Measurements from ENCODE around the gene HMG20A. TPM values are rescaled to one million over a fixed set of nuclear protein-coding genes. Genes with fewer than 3 reads are reported as not detected.

The HMG20A gene
- total RNA-seq, 1 experiment from 2014 or later, result 28.8 TPM

- DNase-seq (ENCODE audit: low spot score), result no peak
Measured at GRCh38 chr15:77517579-77517978, 96.9 kb downstream of the HMG20A start.

GRCh38 chr15:77518458-77518857, 97.8 kb downstream of the HMG20A start:
- DNase-seq (ENCODE audit: low spot score), result no peak

GRCh38 chr15:77519540-77519939, 98.9 kb downstream of the HMG20A start:
- no peak for DNase-seq (ENCODE audit: low spot score)

- DNase-seq (ENCODE audit: low spot score), result no peak
Measured at GRCh38 chr15:77521206-77521605, 100.5 kb downstream of the HMG20A start.

GRCh38 chr15:77525400-77525811, 104.7 kb downstream of the HMG20A start:
- DNase-seq (ENCODE audit: low spot score), result no peak

GRCh38 chr15:77525907-77526594, 105.4 kb downstream of the HMG20A start:
- no peak for DNase-seq (ENCODE audit: low spot score)

- no peak for DNase-seq (ENCODE audit: low spot score)
Measured at GRCh38 chr15:77526595-77527163, 106.0 kb downstream of the HMG20A start.

GRCh38 chr15:77527164-77527778, 106.6 kb downstream of the HMG20A start:
- peak; percentile 45 for DNase-seq (ENCODE audit: low spot score)

- DNase-seq (ENCODE audit: low spot score), result no peak
Measured at GRCh38 chr15:77527831-77528231, 107.1 kb downstream of the HMG20A start.

GRCh38 chr15:77528290-77528967, 107.7 kb downstream of the HMG20A start:
- no peak for DNase-seq (ENCODE audit: low spot score)

GRCh38 chr15:77528968-77529319, 108.3 kb downstream of the HMG20A start:
- DNase-seq (ENCODE audit: low spot score), result no peak

- DNase-seq (ENCODE audit: low spot score), result no peak
Measured at GRCh38 chr15:77529394-77530159, 108.9 kb downstream of the HMG20A start.

- no peak for DNase-seq (ENCODE audit: low spot score)
Measured at GRCh38 chr15:77530576-77530975, 109.9 kb downstream of the HMG20A start.

GRCh38 chr15:77531191-77532000, 110.7 kb downstream of the HMG20A start:
- no peak for DNase-seq (ENCODE audit: low spot score)

- DNase-seq (ENCODE audit: low spot score), result no peak
Measured at GRCh38 chr15:77532067-77532710, 111.5 kb downstream of the HMG20A start.

GRCh38 chr15:77532846-77533245, 112.2 kb downstream of the HMG20A start:
- no peak for DNase-seq (ENCODE audit: low spot score)

- no peak for DNase-seq (ENCODE audit: low spot score)
Measured at GRCh38 chr15:77533578-77534430, 113.1 kb downstream of the HMG20A start.
